ENCODE measurements around the gene PKMYT1.

PKMYT1 gene

GRCh38 chr16:2992383-2993081 lies 12.3 kb upstream of the PKMYT1 start:
- DNase-seq: no peak

DNA sequence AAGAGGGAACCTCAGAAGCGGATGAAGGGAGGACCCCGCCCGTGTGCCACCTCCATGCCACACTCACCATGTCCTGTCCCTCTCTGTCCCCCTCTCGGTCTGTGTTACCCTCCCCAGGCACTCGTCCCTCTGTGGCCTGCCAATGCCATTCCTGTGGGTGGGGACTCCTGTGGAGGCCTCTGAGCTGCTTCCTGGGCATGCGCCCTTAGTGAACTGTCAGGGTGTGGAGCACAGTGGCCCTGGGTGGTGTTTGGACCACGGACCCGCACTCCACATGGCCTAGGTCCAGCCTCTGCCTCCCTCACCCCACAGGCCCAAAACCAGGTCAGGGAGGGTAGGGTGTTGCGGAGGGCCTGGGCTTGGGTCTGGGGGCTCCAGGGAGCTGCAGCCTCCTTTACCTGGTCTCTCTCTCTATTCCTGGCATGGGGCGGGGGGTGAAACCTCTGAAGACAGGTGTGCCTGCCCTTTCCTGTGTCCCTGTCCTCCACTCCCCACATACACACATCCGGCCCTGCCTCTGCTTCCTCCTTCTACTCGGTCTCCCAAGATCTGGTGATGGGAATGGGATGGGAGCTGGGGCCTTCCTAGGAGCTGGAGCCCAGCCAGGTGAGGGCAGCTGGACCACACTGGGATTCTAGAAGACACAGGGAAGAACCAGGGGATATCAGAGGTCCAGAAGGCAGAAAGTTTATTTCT lies 11.5 kb upstream of the PKMYT1 start:
- no peak for DNase-seq

DNA sequence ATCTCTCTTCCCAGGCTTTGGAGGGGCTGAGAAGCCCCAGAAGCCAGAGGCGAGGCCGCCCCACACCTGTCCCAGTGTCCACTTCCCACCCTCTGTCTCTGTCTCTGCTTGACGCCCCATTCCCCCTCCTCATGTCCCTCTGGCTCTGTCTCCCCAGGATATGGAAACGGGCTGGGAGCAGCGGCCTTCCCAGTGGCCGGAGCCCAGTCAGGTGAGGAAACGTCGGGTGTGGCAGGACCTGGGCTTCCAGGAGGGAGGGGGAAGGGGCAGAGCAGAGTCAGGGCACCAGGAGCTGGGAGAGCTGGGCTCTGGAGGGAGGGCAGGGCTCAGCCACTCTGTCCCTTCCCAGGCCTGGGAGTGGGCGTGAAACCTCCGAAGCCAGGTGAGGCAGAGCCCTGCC lies 10.6 kb upstream of the PKMYT1 start:
- DNase-seq: no peak

DNA sequence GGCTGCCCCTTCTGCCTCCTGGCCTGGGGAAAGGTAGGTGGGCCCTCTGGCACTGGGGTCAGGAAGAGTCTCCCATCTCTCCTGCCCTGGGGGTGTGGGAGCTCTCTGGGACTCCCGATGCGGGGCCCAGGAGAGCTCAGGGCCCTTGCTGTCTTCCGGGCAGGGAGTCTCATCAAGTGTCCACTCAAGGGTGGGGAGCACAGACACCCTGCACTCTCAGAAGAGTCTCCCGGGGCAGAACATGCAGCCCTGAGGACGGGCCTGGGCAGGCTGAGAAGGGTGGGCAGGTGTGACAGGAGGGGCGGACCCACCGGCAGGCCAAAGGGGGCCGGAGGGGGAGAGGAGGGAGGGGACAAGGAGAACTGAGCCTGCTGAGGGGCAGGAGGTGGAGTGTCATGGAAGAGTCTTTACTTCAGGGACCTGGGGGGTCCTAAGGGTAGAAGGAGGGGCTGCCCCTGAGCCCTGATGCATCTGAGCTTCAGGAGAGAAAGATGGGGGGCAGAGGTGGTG lies 8.4 kb upstream of the PKMYT1 start:
- no peak for DNase-seq

DNA sequence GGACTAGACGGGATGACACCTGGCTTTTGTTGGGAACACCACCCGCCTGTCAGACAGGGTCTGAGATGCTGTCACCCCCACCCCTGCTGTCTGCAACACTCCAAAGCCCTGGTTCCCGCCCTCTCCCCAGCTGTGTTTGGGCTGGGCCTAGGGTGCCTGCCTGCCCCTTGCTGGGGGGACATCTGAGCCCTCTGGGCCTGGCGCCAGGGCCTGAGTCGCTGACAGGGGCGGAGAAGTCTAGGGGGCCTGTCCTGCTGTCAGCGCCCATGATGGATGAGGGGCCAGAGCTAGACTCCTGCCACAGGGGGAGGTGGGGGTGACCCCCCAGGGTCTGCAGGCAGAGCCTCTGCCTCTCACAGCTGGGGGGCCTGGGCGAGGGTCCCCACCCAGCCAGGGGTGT lies 7.6 kb upstream of the PKMYT1 start:
- no peak for DNase-seq

DNA sequence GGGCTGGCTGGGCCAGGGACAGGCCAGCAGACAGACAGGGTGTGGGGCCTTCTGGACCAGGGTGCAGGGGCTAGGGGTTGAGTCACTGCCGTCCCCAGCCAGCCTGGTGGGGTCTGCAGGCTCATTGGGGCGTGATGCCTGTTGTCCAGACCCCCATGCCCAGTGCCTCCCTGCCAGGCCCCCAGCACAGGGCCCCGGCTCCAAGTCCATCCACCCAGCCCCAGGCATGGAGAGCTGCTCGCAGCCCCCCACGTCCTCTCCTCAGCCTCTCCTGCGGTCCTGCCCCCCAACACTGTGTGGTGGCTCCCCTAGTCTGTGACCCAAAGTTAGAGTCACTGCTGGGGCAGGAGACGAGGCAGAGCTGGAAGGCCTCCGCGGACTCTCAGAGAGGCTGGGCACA lies 7.0 kb upstream of the PKMYT1 start:
- DNase-seq: no peak

DNA sequence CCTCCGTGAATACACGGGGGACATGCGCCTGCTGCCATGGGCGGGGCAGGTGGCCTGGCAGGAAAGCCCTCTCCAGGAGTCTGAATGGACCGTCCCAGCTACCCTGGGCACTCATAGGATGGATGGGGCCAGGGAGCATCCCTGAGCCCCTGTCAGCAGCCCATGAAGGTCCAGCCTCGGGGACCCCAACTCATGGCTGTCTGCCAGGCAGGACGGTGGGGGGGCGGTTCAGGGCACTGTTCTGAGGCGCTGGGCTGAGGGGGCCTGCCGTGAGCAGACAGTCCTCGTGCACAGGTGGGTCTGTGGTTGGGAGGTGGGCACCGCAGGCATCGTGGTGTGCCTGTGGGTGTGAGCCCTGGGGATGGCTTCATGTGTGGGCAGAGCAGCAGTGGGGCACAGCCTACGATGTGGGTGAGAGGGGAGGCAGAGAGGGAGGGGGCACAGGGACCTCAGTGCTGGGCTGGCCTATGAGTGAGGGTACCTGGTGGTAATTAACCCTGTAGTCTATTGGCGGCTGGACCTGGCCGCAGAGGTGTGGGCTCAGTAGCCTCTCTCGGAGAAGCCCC lies 6.5 kb upstream of the PKMYT1 start:
- DNase-seq: no peak

DNA sequence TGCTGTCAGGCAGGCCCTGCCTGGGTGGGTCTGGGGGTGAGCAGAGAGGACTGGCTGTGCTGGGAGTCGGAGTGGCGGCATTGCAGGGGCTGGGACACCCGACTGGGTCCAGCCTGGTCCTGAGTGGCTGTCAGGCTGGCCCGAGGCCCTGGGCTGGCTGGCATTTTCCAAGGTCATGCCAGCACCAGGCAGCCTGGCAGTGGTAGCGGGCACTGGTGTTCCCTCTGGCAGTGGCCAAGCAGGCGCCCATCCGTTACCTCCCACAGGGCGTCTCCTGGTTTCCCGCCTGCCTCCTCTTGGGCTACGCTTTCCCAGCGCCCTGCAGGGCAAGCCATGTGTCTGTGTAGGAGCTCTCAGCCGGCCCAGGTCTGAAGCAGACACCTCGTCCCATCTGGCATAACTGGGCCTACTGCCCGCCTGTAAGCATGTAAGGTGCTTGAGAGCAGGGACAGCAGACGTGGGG lies 5.7 kb upstream of the PKMYT1 start:
- no peak for DNase-seq

GRCh38 chr16:2985462-2985861 lies 5.2 kb upstream of the PKMYT1 start:
- DNase-seq: no peak

DNA sequence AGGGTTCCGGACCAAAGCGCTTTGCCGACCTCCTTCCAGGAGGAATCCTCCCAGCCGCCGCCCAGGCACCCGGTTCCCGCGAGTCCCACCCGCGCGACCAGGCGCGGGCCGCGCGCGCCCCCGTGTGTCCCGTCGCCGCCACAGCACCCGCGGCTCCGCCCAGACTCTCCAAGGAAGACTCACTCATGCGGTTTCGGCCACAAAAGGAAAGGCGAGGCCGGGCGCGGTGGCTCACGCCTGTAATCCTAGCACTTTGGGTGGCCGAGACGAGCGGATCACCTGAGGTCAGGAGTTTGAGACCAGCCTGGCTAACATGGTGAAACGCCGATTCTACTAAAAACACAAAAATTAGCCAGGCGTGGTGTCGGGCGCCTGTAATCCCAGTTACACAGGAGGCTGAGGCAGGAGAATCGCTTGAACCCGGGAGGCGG lies 3.5 kb upstream of the PKMYT1 start:
- peak; percentile 76 for DNase-seq

- DNase-seq: no peak
Observed at GRCh38 chr16:2982402-2982801, 2.2 kb upstream of the PKMYT1 start.

DNA sequence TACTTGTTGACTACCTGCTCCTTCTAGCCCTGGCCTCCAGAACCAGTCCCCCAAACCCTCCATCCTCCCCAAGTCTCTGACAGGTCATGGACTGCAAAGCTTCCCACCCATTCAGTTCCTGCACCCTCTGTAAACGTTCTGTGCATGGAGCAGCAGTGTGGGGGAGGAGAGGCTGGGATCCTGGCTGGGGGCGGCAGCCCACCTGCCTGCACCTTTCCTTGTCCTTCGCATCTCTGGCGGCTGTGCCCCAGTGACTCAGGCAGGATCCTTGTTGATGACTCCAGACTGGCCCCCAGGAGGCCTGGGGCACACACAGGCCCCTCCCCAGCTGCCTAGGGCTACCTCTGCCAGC lies 1.6 kb upstream of the PKMYT1 start:
- DNase-seq: no peak

- no peak for DNase-seq
Observed at GRCh38 chr16:2981177-2981898, 1.1 kb upstream of the PKMYT1 start.

GRCh38 chr16:2979669-2980226 lies 498 bp downstream of the PKMYT1 start:
- peak; percentile 63 for DNase-seq

DNA sequence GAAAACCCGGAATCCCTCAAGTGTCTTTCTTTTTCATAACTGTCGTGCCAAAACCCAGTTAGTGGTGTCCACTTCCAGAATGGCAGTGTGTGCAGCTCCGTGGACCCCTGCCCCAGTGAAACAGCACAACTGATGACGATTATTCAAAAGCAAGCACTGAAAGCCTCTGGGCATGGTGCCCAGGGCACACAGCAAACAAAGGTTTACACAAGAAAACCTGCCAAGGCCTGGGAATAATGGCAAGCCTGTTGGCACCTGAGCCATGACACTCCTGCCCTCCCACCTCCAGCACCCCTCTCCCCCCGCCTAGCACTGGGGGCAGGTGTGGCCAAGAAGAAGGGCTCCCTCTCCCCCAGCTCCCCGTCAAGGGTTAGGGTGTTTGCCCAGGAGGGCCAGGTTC lies 2.8 kb downstream of the PKMYT1 start:
- no peak for DNase-seq

- DNase-seq: no peak
Observed at GRCh38 chr16:2976673-2977072, 3.6 kb downstream of the PKMYT1 start.

- no peak for DNase-seq
Observed at GRCh38 chr16:2976201-2976600, 4.0 kb downstream of the PKMYT1 start.

GRCh38 chr16:2975161-2975795 lies 5.0 kb downstream of the PKMYT1 start:
- DNase-seq: no peak

DNA sequence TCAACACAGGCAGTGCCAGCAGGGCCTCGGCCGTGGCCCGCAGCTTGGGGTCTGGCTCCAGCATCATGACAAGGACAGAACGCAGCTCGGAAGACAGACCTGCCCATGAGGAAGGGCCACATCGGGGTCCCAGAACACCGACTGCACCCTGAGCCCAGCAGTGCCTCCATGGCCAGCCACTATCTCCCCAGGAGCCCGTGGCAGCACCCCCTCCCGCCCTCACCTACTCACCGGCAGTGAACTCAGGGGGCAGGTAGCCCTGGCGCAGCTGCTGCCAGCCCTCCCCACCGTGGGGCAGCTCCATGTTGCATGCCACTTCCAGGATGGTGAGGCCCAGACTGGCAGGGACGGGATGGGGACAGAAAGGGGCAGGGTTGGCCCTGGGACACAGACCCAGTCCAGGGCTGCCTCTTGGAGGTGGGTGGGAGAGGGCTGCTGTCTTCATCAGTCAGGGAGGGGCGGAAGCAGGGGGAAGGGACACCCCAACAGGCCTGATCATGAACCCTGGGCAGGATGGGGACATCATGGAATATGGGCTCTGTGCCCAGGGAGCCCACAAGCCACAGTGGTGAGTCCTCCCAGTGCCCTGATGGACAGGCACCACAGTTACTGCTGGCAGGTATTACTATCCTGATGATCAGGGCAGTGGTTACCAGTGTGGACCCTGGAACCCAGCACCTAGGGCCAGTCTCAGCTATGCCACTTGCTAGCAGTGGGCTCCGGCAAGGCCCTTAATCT lies 5.8 kb downstream of the PKMYT1 start:
- no peak for DNase-seq

DNA sequence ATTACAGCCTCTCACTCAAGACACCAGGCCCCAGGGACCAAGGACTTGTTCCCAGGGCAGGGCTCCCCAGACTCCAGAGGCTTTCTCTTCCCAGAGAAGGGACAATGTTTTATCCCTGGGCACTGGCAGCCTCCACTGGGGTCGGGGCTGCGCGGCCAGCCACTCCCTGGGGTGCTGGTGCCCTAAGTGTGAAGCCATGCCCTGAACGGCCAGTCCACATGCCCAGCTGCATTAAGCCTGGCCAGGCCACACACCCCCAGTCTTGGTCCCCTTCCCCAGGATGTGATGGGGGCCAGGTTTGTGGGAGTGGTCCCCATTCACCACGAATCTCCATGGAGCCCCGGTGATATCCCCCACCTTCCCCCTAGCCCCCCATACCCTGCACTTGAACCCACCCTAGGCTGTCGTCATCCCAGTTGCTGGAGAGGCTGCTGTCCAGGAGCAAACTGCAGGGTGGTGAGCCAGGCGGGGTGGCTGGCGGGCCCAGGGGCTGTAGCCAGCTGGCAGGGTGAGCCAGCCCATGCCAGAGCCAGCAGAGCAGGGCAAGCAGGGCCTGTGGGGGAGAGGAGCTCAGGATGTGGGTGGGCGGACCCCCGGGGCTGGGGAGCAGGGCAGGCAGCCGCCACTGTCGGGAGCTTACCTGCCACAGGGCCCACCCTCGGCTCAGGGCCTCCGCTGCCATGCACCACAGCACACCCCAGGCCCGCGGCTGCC lies 6.5 kb downstream of the PKMYT1 start:
- DNase-seq: no peak

- no peak for DNase-seq
Observed at GRCh38 chr16:2973093-2973492, 7.2 kb downstream of the PKMYT1 start.
